ENCODE data around the gene FIGNL1. TPM values are rescaled to one million over a fixed set of nuclear protein-coding genes. Genes with fewer than 3 reads are reported as not detected.

FIGNL1 gene
- polyA plus RNA-seq, 2 of the 4 experiments (the other 2 are of a cell fraction), result 25.4 to 27.9 TPM

GRCh38 chr7:50406935-50407334 lies 43.2 kb downstream of the FIGNL1 start:
- ChIA-PET CTCF (interaction anchor here (4.0 kb wide), 1 partner anchor 10 kb away, joined by 24 read pairs; no protein-coding TSS in a partner anchor), POLR2A (no interaction called here)
- WGBS (ENCODE audit: missing lambda C conversion rate), result 22% methylated on average over 4 of the region's 5 CpGs

DNA sequence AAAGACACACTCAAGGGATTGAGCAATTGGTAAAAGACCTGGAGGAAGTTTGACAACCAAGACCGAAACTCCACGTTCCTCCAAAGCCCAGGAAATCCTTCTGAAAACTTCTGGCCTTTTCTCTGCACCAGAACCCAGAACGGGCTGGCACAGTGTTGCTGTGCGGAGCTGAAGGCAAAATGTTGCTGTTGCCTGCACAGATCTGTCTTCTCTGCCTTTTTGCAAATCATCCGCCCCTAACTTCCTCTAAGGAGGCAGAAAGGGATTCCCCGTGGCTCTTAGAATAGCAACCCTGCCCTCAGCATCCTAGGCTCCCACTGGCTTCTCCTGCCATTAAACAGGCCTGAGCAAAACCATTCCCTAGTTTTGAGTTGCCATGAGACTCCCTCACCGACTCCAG lies 44.9 kb downstream of the FIGNL1 start:
- WGBS (ENCODE audit: missing lambda C conversion rate), result 27% methylated on average over 7 of the region's 7 CpGs
- no peaks in the 10 kb centered on the region for H3K4me1 ChIP-seq
- H3K27ac ChIP-seq, result no peak overlapping the region
- ChIA-PET CTCF (interaction anchor here (4.0 kb wide), 1 partner anchor 12 kb away, joined by 24 read pairs; no protein-coding TSS in a partner anchor), POLR2A (no interaction called here)
- no peak for DNase-seq (ENCODE audit: low read depth in 1 of 2, low spot score in 1 of 2)
- no peak for FAIRE-seq
- H3K4me2 ChIP-seq, result no peak overlapping the region
- H3K9me3 ChIP-seq, result no peaks in the 10 kb centered on the region
- no peak for ATAC-seq
- H3K4me3 ChIP-seq, result no peak overlapping the region
- TF ChIP-seq MYC (IDR thresholded peaks at IDR 0.05; ENCODE audit: borderline replicate concordance, low read length) (no peak), ESRRA (IDR thresholded peaks at IDR 0.05; ENCODE audit: borderline replicate concordance, low read length) (no peak), RNF2 (IDR thresholded peaks at IDR 0.05; ENCODE audit: borderline replicate concordance, low read depth) (no peak), CBX2 (IDR thresholded peaks at IDR 0.05; ENCODE audit: borderline replicate concordance, low read depth) (no peak), FOSL2 (IDR thresholded peaks at IDR 0.05) (no peak), FOSL2 (CRISPR knock-in tag; IDR thresholded peaks at IDR 0.05) (no peak), EHMT2 (IDR thresholded peaks at IDR 0.05; ENCODE audit: low read depth) (no peak), EP300 (IDR thresholded peaks at IDR 0.05) (no peak), E2F6 (IDR thresholded peaks at IDR 0.05; ENCODE audit: borderline replicate concordance, low read depth) (no peak), FOXS1 (CRISPR knock-in tag; IDR thresholded peaks at IDR 0.05) (no peak), HOXB5 (CRISPR knock-in tag; IDR thresholded peaks at IDR 0.05) (no peak), NR3C1 (IDR thresholded peaks at IDR 0.05) (no peak)
- TF ChIP-seq, protein P1, sequence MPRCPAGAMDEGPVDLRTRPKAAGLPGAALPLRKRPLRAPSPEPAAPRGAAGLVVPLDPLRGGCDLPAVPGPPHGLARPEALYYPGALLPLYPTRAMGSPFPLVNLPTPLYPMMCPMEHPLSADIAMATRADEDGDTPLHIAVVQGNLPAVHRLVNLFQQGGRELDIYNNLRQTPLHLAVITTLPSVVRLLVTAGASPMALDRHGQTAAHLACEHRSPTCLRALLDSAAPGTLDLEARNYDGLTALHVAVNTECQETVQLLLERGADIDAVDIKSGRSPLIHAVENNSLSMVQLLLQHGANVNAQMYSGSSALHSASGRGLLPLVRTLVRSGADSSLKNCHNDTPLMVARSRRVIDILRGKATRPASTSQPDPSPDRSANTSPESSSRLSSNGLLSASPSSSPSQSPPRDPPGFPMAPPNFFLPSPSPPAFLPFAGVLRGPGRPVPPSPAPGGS (IDR thresholded peaks at IDR 0.05), result no peak

More at GRCh38 chr7:50406935-50407334, 43.2 kb downstream of the FIGNL1 start:
- Histone ChIP-seq H3K4me3 (no peak overlapping the region), H3K4me2 (no peak overlapping the region), H3K4me1 (no peaks in the 10 kb centered on the region), H3K9me3 (no peaks in the 10 kb centered on the region), H3K27ac (no peak overlapping the region)
- DNase-seq (ENCODE audit: low read depth in 1 of 2, low spot score in 1 of 2) (no peak), FAIRE-seq (no peak), ATAC-seq (no peak)
- TF ChIP-seq FOSB (CRISPR knock-in tag; IDR thresholded peaks at IDR 0.05), result no peak
- TF ChIP-seq NPAS2 (CRISPR knock-in tag; IDR thresholded peaks at IDR 0.05; ENCODE audit: borderline replicate concordance), result no peak
- TF ChIP-seq, protein P2, sequence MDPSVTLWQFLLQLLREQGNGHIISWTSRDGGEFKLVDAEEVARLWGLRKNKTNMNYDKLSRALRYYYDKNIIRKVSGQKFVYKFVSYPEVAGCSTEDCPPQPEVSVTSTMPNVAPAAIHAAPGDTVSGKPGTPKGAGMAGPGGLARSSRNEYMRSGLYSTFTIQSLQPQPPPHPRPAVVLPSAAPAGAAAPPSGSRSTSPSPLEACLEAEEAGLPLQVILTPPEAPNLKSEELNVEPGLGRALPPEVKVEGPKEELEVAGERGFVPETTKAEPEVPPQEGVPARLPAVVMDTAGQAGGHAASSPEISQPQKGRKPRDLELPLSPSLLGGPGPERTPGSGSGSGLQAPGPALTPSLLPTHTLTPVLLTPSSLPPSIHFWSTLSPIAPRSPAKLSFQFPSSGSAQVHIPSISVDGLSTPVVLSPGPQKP (IDR thresholded peaks at IDR 0.05; ENCODE audit: low read depth, low read length), result no peak
- TF ChIP-seq CBX8 (IDR thresholded peaks at IDR 0.05), result no peak
- TF ChIP-seq RFX5 (IDR thresholded peaks at IDR 0.05), result no peak
- no peak for TF ChIP-seq EHF (CRISPR knock-in tag; IDR thresholded peaks at IDR 0.05)
- no peak for TF ChIP-seq ZC3H11A (IDR thresholded peaks at IDR 0.05)
- no peak for TF ChIP-seq MAZ (IDR thresholded peaks at IDR 0.05; ENCODE audit: borderline replicate concordance, low read depth, low read length)
- no peak for TF ChIP-seq RAD21 (conservative IDR thresholded peaks at IDR 0.05 in 1 of 2, IDR thresholded peaks at IDR 0.05 in 1 of 2)
- no peak for TF ChIP-seq CHD2 (IDR thresholded peaks at IDR 0.05; ENCODE audit: low read length, partially characterized antibody)
- TF ChIP-seq JUNB (IDR thresholded peaks at IDR 0.05), result no peak
- TF ChIP-seq, protein P3, sequence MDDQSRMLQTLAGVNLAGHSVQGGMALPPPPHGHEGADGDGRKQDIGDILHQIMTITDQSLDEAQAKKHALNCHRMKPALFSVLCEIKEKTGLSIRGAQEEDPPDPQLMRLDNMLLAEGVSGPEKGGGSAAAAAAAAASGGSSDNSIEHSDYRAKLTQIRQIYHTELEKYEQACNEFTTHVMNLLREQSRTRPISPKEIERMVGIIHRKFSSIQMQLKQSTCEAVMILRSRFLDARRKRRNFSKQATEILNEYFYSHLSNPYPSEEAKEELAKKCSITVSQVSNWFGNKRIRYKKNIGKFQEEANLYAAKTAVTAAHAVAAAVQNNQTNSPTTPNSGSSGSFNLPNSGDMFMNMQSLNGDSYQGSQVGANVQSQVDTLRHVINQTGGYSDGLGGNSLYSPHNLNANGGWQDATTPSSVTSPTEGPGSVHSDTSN (IDR thresholded peaks at IDR 0.05), result no peak
- TF ChIP-seq CHD4 (IDR thresholded peaks at IDR 0.05; ENCODE audit: borderline replicate concordance), result no peak
- TF ChIP-seq, protein P4, sequence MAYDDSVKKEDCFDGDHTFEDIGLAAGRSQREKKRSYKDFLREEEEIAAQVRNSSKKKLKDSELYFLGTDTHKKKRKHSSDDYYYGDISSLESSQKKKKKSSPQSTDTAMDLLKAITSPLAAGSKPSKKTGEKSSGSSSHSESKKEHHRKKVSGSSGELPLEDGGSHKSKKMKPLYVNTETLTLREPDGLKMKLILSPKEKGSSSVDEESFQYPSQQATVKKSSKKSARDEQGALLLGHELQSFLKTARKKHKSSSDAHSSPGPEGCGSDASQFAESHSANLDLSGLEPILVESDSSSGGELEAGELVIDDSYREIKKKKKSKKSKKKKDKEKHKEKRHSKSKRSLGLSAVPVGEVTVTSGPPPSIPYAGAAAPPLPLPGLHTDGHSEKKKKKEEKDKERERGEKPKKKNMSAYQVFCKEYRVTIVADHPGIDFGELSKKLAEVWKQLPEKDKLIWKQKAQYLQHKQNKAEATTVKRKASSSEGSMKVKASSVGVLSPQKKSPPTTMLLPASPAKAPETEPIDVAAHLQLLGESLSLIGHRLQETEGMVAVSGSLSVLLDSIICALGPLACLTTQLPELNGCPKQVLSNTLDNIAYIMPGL (CRISPR knock-in tag; IDR thresholded peaks at IDR 0.05; ENCODE audit: borderline replicate concordance), result no peak
- TF ChIP-seq RARB (CRISPR knock-in tag; IDR thresholded peaks at IDR 0.05), result no peak
- no peak for TF ChIP-seq HEYL (CRISPR knock-in tag; IDR thresholded peaks at IDR 0.05)
- no peak for TF ChIP-seq EP300 (IDR thresholded peaks at IDR 0.05)
- TF ChIP-seq REST (IDR thresholded peaks at IDR 0.05), result no peak
- no peak for TF ChIP-seq HOXB13 (CRISPR knock-in tag; IDR thresholded peaks at IDR 0.05; ENCODE audit: low read depth)
